HG03280 (cell line): Measurements from ENCODE around the gene LRRC31.

Experiments used
- ATAC-seq: cut with Tn5 transposase; IDR thresholded peaks from one replicate; pipeline ENCODE4 v1.9.1; 2021; ENCODE audit warnings: mild to moderate bottlenecking, moderate library complexity; ENCODE audit not compliant: unreplicated experiment

Gene LRRC31

GRCh38 chr3:169864270-169864669, 5.5 kb downstream of the LRRC31 start:
- no peak for ATAC-seq

GRCh38 chr3:169863458-169863899, 6.3 kb downstream of the LRRC31 start:
- ATAC-seq: peak; percentile 67

- no peak for ATAC-seq
Measured at GRCh38 chr3:169861871-169862270, 7.9 kb downstream of the LRRC31 start.

- no peak for ATAC-seq
Measured at GRCh38 chr3:169857811-169858210, 11.9 kb downstream of the LRRC31 start.

- no peak for ATAC-seq
Measured at GRCh38 chr3:169855514-169855913, 14.2 kb downstream of the LRRC31 start.

GRCh38 chr3:169850618-169851017, 19.1 kb downstream of the LRRC31 start:
- ATAC-seq: no peak

- no peak for ATAC-seq
Measured at GRCh38 chr3:169848741-169849140, 21.0 kb downstream of the LRRC31 start.

- ATAC-seq: no peak
Measured at GRCh38 chr3:169847896-169848295, 21.8 kb downstream of the LRRC31 start.

GRCh38 chr3:169846458-169847193, 23.1 kb downstream of the LRRC31 start:
- peak; percentile 88 for ATAC-seq

- ATAC-seq: no peak
Measured at GRCh38 chr3:169842960-169843359, 26.8 kb downstream of the LRRC31 start.

GRCh38 chr3:169841171-169841570, 28.6 kb downstream of the LRRC31 start:
- no peak for ATAC-seq

GRCh38 chr3:169838511-169839030, 31.2 kb downstream of the LRRC31 start:
- ATAC-seq: no peak

- no peak for ATAC-seq
Measured at GRCh38 chr3:169836942-169837275, 32.8 kb downstream of the LRRC31 start.

GRCh38 chr3:169836078-169836941, 33.4 kb downstream of the LRRC31 start:
- ATAC-seq: peak; percentile 86

- ATAC-seq: no peak
Measured at GRCh38 chr3:169835533-169835932, 34.2 kb downstream of the LRRC31 start.

- no peak for ATAC-seq
Measured at GRCh38 chr3:169827712-169828111, 42.0 kb downstream of the LRRC31 start.

GRCh38 chr3:169825316-169825715, 44.4 kb downstream of the LRRC31 start:
- ATAC-seq: no peak

GRCh38 chr3:169822983-169823382, 46.8 kb downstream of the LRRC31 start:
- ATAC-seq: no peak

GRCh38 chr3:169822540-169822939, 47.2 kb downstream of the LRRC31 start:
- ATAC-seq: no peak

- ATAC-seq: no peak
Measured at GRCh38 chr3:169822091-169822490, 47.6 kb downstream of the LRRC31 start.

- no peak for ATAC-seq
Measured at GRCh38 chr3:169818316-169818715, 51.4 kb downstream of the LRRC31 start.

- no peak for ATAC-seq
Measured at GRCh38 chr3:169815590-169816150, 54.1 kb downstream of the LRRC31 start.
